WTC11 (cell line): ENCODE data around the gene MEGF10. TPM values are rescaled to one million over a fixed set of nuclear protein-coding genes. Genes with fewer than 3 reads are reported as not detected.

ENCODE experiments used
- ATAC-seq: fragments of 200-7000 bp; cut with Tn5 transposase; 2 replicates; pipeline ENCODE4 v1.10.0; 2021; ENCODE audit warnings: mild to moderate bottlenecking, moderate library complexity
- CTCF ChIA-PET: fragments of 300-600 bp; sonication (Branson Sonifier 250); formaldehyde crosslinking; loops from one replicate; lab custom pipeline; 2021; ENCODE audit warnings: antibody characterized with exemption; lab: Charles Lee
- POLR2A ChIA-PET: fragments of 350-600 bp; sonication (Branson Sonifier 250); formaldehyde crosslinking; loops from one replicate; lab custom pipeline; 2021; ENCODE audit warnings: antibody characterized with exemption; lab: Charles Lee
- DNase-seq: peaks from one replicate; pipeline ENCODE4 v3.0.0; 2021; ENCODE audit warnings: low spot score
- H3K27ac Mint-ChIP-seq: 2 replicates; pipeline ENCODE4 v1.8.0; 2021; ENCODE audit warnings: mixed read lengths
- H3K27me3 Mint-ChIP-seq: 2 replicates; pipeline ENCODE4 v1.8.0; 2021; ENCODE audit warnings: low read depth, mild to moderate bottlenecking, moderate library complexity, mixed read lengths
- H3K36me3 Mint-ChIP-seq: 2 replicates; pipeline ENCODE4 v1.8.0; 2021; ENCODE audit warnings: mixed read lengths
- H3K4me1 Mint-ChIP-seq: 2 replicates; pipeline ENCODE4 v1.8.0; 2022; ENCODE audit warnings: mixed read lengths
- H3K4me3 Mint-ChIP-seq: 2 replicates; pipeline ENCODE4 v1.8.0; 2021; ENCODE audit warnings: mild to moderate bottlenecking, moderate library complexity, mixed read lengths
- H3K9me3 Mint-ChIP-seq: 2 replicates; pipeline ENCODE4 v1.8.0; 2021; ENCODE audit warnings: mixed read lengths
- ETV6 ChIP-seq: sonication (generic); formaldehyde crosslinking; IDR thresholded peaks from 2 replicates; pipeline ENCODE4 v1.8.1; 2022; ENCODE audit warnings: mild to moderate bottlenecking, missing genetic modification reagents
- HMGA2 ChIP-seq: fragments of 250-450 bp; sonication (Bioruptor Pico); IDR thresholded peaks from 2 replicates; pipeline ENCODE4 v1.4.0; 2021; ENCODE audit warnings: mild to moderate bottlenecking, moderate library complexity
- JUN ChIP-seq: sonication (generic); formaldehyde crosslinking; IDR thresholded peaks from 2 replicates; pipeline ENCODE4 v1.8.0; 2023; ENCODE audit warnings: mild to moderate bottlenecking, missing genetic modification reagents
- RELA ChIP-seq: sonication (generic); formaldehyde crosslinking; IDR thresholded peaks from 2 replicates; pipeline ENCODE4 v1.8.1; 2022; ENCODE audit warnings: missing genetic modification reagents, mild to moderate bottlenecking, borderline replicate concordance
- SMAD4 ChIP-seq: sonication (generic); formaldehyde crosslinking; IDR thresholded peaks from 2 replicates; pipeline ENCODE4 v1.8.0; 2022; ENCODE audit warnings: mild to moderate bottlenecking, missing genetic modification reagents
- ZNF232 ChIP-seq: sonication (generic); formaldehyde crosslinking; IDR thresholded peaks from 2 replicates; pipeline ENCODE4 v1.8.0; 2022; ENCODE audit warnings: mild to moderate bottlenecking, missing genetic modification reagents
- total RNA-seq: library from RNA; stranded (reverse); gene quantifications from 3 replicates; pipeline ENCODE4 v1.2.3, GENCODE V29; 2021
- TF ChIP-seq, protein P1 (sequence below): sonication (generic); formaldehyde crosslinking; IDR thresholded peaks from 2 replicates; pipeline ENCODE4 v1.8.0; 2022; ENCODE audit warnings: mild to moderate bottlenecking, missing genetic modification reagents
- TF ChIP-seq, protein P2 (sequence below): sonication (generic); formaldehyde crosslinking; IDR thresholded peaks from 2 replicates; pipeline ENCODE4 v1.8.1; 2022; ENCODE audit warnings: missing genetic modification reagents, borderline replicate concordance
- TF ChIP-seq, protein P3 (sequence below): sonication (generic); formaldehyde crosslinking; IDR thresholded peaks from 2 replicates; pipeline ENCODE4 v1.8.1; 2022; ENCODE audit warnings: low read depth, mild to moderate bottlenecking, moderate library complexity, missing genetic modification reagents, borderline replicate concordance
- TF ChIP-seq, protein P4 (sequence below): sonication (generic); formaldehyde crosslinking; IDR thresholded peaks from 2 replicates; pipeline ENCODE4 v1.8.1; 2023; ENCODE audit warnings: mild to moderate bottlenecking, missing genetic modification reagents, moderate library complexity
- TF ChIP-seq, protein P5 (sequence below): sonication (generic); formaldehyde crosslinking; IDR thresholded peaks from 2 replicates; pipeline ENCODE4 v1.8.0; 2023; ENCODE audit warnings: mild to moderate bottlenecking, missing genetic modification reagents
- TF ChIP-seq, protein P6 (sequence below): fragments of 250-450 bp; sonication (Bioruptor Pico); IDR thresholded peaks from 2 replicates; pipeline ENCODE4 v1.9.0; 2021; ENCODE audit warnings: moderate library complexity, mild to moderate bottlenecking, inconsistent platforms, borderline replicate concordance
- TF ChIP-seq, protein P7 (sequence below): fragments of 250-450 bp; sonication (Bioruptor Pico); IDR thresholded peaks from 2 replicates; pipeline ENCODE4 v1.9.0; 2021; ENCODE audit warnings: mild to moderate bottlenecking
- TF ChIP-seq, protein P8 (sequence below): fragments of 250-450 bp; sonication (Bioruptor Pico); IDR thresholded peaks from 2 replicates; pipeline ENCODE4 v1.8.0; 2021; ENCODE audit warnings: mild to moderate bottlenecking
- TF ChIP-seq, protein P9 (sequence below): sonication (generic); formaldehyde crosslinking; IDR thresholded peaks from 2 replicates; pipeline ENCODE4 v1.8.1; 2023; ENCODE audit warnings: mild to moderate bottlenecking, missing genetic modification reagents, moderate library complexity

The MEGF10 gene
- total RNA-seq, 1 experiment from 2014 or later: 24.5 TPM

DNA sequence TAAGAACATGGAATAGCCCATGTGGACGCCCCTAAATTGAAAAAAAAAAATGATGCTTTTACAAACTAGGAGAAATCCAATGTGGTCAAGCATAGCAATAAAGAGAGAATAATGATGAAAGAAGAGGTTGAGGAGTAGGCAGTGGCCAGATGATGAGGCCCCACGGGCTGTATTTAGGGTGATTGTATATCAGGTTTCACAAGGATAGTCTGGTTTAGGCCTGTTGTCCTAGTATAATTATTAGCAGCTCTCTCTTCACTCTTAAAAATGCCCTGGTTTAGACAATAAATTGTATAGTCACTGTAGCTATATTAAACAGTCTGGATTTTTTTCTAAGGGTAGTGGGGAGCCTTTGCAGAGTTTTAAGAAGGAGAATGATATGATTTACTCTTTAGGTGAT lies 124.4 kb downstream of the MEGF10 start (continued):
- TF ChIP-seq, protein P1, sequence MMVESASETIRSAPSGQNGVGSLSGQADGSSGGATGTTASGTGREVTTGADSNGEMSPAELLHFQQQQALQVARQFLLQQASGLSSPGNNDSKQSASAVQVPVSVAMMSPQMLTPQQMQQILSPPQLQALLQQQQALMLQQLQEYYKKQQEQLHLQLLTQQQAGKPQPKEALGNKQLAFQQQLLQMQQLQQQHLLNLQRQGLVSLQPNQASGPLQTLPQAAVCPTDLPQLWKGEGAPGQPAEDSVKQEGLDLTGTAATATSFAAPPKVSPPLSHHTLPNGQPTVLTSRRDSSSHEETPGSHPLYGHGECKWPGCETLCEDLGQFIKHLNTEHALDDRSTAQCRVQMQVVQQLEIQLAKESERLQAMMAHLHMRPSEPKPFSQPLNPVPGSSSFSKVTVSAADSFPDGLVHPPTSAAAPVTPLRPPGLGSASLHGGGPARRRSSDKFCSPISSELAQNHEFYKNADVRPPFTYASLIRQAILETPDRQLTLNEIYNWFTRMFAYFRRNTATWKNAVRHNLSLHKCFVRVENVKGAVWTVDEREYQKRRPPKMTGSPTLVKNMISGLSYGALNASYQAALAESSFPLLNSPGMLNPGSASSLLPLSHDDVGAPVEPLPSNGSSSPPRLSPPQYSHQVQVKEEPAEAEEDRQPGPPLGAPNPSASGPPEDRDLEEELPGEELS (CRISPR knock-in tag): no peak
- TF ChIP-seq ETV6 (CRISPR knock-in tag) (no peak), RELA (CRISPR knock-in tag) (no peak)
- TF ChIP-seq, protein P2, sequence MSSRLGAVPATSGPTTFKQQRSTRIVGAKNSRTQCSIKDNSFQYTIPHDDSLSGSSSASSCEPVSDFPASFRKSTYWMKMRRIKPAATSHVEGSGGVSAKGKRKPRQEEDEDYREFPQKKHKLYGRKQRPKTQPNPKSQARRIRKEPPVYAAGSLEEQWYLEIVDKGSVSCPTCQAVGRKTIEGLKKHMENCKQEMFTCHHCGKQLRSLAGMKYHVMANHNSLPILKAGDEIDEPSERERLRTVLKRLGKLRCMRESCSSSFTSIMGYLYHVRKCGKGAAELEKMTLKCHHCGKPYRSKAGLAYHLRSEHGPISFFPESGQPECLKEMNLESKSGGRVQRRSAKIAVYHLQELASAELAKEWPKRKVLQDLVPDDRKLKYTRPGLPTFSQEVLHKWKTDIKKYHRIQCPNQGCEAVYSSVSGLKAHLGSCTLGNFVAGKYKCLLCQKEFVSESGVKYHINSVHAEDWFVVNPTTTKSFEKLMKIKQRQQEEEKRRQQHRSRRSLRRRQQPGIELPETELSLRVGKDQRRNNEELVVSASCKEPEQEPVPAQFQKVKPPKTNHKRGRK: no peak
- TF ChIP-seq, protein P3, sequence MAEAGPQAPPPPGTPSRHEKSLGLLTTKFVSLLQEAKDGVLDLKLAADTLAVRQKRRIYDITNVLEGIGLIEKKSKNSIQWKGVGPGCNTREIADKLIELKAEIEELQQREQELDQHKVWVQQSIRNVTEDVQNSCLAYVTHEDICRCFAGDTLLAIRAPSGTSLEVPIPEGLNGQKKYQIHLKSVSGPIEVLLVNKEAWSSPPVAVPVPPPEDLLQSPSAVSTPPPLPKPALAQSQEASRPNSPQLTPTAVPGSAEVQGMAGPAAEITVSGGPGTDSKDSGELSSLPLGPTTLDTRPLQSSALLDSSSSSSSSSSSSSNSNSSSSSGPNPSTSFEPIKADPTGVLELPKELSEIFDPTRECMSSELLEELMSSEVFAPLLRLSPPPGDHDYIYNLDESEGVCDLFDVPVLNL: no peak
- TF ChIP-seq, protein P4, sequence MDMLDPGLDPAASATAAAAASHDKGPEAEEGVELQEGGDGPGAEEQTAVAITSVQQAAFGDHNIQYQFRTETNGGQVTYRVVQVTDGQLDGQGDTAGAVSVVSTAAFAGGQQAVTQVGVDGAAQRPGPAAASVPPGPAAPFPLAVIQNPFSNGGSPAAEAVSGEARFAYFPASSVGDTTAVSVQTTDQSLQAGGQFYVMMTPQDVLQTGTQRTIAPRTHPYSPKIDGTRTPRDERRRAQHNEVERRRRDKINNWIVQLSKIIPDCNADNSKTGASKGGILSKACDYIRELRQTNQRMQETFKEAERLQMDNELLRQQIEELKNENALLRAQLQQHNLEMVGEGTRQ (CRISPR knock-in tag): no peak
- TF ChIP-seq, protein P5, sequence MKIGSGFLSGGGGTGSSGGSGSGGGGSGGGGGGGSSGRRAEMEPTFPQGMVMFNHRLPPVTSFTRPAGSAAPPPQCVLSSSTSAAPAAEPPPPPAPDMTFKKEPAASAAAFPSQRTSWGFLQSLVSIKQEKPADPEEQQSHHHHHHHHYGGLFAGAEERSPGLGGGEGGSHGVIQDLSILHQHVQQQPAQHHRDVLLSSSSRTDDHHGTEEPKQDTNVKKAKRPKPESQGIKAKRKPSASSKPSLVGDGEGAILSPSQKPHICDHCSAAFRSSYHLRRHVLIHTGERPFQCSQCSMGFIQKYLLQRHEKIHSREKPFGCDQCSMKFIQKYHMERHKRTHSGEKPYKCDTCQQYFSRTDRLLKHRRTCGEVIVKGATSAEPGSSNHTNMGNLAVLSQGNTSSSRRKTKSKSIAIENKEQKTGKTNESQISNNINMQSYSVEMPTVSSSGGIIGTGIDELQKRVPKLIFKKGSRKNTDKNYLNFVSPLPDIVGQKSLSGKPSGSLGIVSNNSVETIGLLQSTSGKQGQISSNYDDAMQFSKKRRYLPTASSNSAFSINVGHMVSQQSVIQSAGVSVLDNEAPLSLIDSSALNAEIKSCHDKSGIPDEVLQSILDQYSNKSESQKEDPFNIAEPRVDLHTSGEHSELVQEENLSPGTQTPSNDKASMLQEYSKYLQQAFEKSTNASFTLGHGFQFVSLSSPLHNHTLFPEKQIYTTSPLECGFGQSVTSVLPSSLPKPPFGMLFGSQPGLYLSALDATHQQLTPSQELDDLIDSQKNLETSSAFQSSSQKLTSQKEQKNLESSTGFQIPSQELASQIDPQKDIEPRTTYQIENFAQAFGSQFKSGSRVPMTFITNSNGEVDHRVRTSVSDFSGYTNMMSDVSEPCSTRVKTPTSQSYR (CRISPR knock-in tag): no peak

DNA sequence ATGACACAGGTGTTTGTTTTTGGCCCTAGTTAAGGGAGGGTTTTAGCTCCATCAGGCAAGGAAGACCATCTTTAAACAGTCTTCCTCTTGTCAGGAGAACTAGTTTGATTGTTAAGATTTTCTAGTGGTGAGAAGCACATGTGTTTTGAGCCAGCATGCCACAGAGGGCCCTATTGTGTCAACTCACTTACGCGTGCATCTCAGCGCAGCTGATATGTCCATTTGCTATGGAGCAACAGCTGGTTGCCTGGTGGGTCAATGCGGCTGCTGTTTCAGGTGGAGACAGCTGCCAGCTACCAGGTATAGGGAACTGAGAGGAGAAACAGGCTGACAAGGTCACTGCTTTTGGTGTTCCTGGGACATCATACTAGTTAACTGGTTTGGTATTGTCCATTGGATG lies 126.3 kb downstream of the MEGF10 start:
- CTCF ChIA-PET: interaction anchor here (0.9 kb wide), 1 partner anchor 76 kb away, joined by 3 read pairs; no protein-coding TSS in a partner anchor
- Mint-ChIP-seq H3K36me3 (no peaks in the 10 kb centered on the region; the same call in 1 of the 2 replicates), H3K27ac (no peak overlapping the region)
- TF ChIP-seq HMGA2: no peak
- TF ChIP-seq, protein P4 (CRISPR knock-in tag): no peak
- TF ChIP-seq, protein P6, sequence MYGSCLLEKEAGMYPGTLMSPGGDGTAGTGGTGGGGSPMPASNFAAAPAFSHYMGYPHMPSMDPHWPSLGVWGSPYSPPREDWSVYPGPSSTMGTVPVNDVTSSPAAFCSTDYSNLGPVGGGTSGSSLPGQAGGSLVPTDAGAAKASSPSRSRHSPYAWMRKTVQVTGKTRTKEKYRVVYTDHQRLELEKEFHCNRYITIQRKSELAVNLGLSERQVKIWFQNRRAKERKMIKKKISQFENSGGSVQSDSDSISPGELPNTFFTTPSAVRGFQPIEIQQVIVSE (CRISPR knock-in tag): no peak
- TF ChIP-seq, protein P7, sequence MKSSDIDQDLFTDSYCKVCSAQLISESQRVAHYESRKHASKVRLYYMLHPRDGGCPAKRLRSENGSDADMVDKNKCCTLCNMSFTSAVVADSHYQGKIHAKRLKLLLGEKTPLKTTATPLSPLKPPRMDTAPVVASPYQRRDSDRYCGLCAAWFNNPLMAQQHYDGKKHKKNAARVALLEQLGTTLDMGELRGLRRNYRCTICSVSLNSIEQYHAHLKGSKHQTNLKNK (CRISPR knock-in tag): no peak
- no peak for TF ChIP-seq RELA (CRISPR knock-in tag)
- TF ChIP-seq, protein P8, sequence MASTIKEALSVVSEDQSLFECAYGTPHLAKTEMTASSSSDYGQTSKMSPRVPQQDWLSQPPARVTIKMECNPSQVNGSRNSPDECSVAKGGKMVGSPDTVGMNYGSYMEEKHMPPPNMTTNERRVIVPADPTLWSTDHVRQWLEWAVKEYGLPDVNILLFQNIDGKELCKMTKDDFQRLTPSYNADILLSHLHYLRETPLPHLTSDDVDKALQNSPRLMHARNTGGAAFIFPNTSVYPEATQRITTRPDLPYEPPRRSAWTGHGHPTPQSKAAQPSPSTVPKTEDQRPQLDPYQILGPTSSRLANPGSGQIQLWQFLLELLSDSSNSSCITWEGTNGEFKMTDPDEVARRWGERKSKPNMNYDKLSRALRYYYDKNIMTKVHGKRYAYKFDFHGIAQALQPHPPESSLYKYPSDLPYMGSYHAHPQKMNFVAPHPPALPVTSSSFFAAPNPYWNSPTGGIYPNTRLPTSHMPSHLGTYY (CRISPR knock-in tag): no peak
- no peak for TF ChIP-seq JUN (CRISPR knock-in tag)
- TF ChIP-seq, protein P9, sequence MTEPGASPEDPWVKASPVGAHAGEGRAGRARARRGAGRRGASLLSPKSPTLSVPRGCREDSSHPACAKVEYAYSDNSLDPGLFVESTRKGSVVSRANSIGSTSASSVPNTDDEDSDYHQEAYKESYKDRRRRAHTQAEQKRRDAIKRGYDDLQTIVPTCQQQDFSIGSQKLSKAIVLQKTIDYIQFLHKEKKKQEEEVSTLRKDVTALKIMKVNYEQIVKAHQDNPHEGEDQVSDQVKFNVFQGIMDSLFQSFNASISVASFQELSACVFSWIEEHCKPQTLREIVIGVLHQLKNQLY: no peak
- TF ChIP-seq SMAD4 (CRISPR knock-in tag): no peak
- TF ChIP-seq ZNF232 (CRISPR knock-in tag): no peak
- TF ChIP-seq, all 79 proteins: peak for 0
- DNase-seq (no peak), ATAC-seq (no peak)
- no peaks in the 10 kb centered on the region for H3K4me1 Mint-ChIP-seq
- no peaks in the 10 kb centered on the region for H3K9me3 Mint-ChIP-seq
- POLR2A ChIA-PET: no interaction called here
- no peaks in the 10 kb centered on the region for H3K27me3 Mint-ChIP-seq
- no peak overlapping the region for H3K4me3 Mint-ChIP-seq
